ENCODE data around the gene HOMER2.
A peak's percentile ranks its signal among the peaks of the same experiment; 100 is the strongest.

Gene HOMER2

DNA sequence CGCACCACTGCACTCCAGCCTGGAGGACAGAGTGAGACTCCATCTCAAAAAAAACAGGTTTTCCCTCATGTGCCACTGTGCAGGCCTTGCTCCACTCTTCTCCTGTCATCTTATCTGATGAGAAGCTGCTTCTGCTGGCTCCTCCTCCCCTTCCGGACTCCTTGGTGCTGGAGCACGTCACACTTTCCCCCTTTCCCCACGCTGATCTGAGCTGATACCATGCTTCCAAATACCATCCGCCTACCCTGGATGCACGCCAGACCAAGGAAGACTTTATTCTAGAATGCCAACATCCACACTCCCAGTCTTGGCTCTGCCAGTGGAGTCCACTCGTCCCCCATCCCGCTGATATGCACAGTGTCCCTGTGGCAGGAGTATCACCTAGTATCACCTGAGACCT lies 31.3 kb downstream of the HOMER2 start:
- no peaks in the 10 kb centered on the region for H3K9me3 Mint-ChIP-seq
- H3K4me3 Mint-ChIP-seq, result no peak overlapping the region
- H3K36me3 Mint-ChIP-seq, result no peaks in the 10 kb centered on the region
- H3K27me3 Mint-ChIP-seq, result no peaks in the 10 kb centered on the region
- no peak overlapping the region for H3K27ac Mint-ChIP-seq
- no peaks in the 10 kb centered on the region for H3K4me1 Mint-ChIP-seq

DNA sequence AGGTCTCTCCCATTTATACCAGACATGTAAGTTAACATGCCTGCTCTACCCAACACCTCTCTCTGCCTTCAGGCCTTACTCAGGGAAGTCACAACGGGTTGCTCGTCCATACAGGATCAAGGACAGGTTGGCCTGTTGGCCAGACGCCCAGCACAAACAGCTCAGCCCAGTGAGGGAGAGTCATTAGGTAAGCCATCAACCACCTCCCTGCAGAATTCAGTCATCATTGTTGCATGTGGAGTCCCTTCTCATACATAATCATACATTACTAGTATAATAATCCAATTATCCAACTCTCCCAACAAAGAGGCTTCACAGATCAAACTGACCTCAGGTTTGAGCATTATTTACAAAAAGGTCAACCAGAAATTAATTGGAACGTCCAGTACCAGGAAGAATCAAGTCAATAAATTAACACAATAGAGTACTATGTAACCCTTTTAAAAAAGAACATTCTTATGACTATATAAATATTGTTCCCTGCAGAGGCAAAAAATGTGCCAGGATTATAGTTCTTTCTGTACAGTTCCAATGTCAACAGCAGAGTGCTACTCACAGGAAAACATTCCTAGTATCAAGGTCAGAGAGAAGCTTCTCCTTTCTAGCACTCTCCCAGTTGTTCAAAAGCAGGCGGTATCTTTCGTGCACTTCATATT lies 33.2 kb downstream of the HOMER2 start:
- no peaks in the 10 kb centered on the region for H3K27me3 Mint-ChIP-seq
- no peak overlapping the region for H3K27ac Mint-ChIP-seq
- no peaks in the 10 kb centered on the region for H3K36me3 Mint-ChIP-seq
- H3K4me1 Mint-ChIP-seq, result no peaks in the 10 kb centered on the region
- no peak overlapping the region for H3K4me3 Mint-ChIP-seq
- H3K9me3 Mint-ChIP-seq, result no peaks in the 10 kb centered on the region

DNA sequence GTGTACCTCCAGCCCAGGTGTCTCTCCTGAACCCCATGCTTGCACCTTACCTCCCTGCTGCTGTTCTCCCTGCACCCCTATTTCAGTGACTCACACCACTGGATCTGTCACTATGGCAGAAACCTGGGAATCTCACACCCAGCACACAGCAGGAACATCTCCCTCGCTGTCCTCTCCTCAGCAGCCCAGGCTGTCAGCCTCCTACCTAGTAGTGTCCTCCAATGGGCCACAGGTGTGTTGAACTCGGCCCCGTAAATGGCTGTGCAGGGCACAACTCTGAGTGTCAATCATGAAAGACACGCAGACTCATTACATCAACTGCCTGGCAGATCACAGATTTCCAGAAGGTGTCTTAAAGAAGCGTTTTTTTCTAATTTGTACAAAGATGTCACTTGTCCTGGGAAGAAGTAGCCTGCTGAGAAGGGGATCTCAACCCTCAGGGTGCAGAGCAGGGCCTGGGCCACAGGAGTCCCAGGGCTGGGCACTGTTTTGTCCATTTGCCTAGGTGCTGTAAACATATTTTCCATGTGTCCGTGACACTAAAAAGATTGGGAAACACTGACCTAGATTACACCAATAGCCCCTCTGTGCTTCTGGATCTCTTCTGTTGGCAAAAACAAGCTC lies 33.8 kb downstream of the HOMER2 start:
- Mint-ChIP-seq H3K36me3 (no peaks in the 10 kb centered on the region), H3K27ac (no peak overlapping the region), H3K4me1 (no peaks in the 10 kb centered on the region), H3K27me3 (no peaks in the 10 kb centered on the region), H3K4me3 (no peak overlapping the region), H3K9me3 (no peaks in the 10 kb centered on the region)

DNA sequence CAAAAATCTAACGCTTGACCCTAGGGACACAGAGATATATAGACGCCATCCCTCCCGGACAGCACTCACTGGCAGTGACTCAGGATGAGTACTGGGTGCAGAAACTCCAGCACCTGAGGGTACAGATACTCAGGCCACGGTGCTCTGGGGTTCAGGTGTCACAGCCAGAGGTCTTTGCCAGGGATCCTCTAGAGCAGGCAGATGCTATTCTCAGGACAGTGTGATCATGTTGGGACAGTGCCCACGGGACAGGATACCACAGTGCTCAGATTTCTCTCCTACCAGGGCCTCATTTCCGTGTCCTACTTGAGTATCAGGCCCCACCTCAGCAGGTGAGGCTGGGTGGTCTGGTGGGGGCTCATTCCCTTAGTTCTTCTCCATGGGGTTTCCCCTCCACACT lies 34.4 kb downstream of the HOMER2 start:
- Mint-ChIP-seq H3K36me3 (no peaks in the 10 kb centered on the region), H3K27ac (no peak overlapping the region), H3K4me3 (no peak overlapping the region), H3K9me3 (no peaks in the 10 kb centered on the region), H3K4me1 (no peaks in the 10 kb centered on the region), H3K27me3 (no peaks in the 10 kb centered on the region)

DNA sequence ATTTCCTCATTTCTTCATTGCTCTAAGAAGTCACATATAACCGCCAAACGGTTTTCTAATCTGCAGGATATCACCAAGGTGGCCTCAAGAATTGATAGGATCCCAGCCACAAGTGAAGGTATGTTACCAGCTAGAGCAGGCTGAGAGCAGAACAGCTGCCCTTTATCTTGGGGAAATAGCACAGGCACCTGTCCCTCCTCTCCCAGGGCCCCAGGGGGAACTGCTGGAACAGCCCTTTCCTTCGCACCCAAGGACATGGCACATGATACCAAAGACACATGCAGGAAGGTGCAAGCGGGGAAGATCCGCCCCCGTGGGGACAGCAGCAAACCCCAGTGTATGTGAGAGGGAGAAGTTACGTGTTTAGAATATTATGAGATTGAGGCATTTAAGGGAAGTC lies 35.3 kb downstream of the HOMER2 start:
- H3K36me3 Mint-ChIP-seq, result no peaks in the 10 kb centered on the region
- H3K4me1 Mint-ChIP-seq, result no peaks in the 10 kb centered on the region
- H3K4me3 Mint-ChIP-seq, result no peak overlapping the region
- no peaks in the 10 kb centered on the region for H3K9me3 Mint-ChIP-seq
- no peak overlapping the region for H3K27ac Mint-ChIP-seq
- H3K27me3 Mint-ChIP-seq, result no peaks in the 10 kb centered on the region

DNA sequence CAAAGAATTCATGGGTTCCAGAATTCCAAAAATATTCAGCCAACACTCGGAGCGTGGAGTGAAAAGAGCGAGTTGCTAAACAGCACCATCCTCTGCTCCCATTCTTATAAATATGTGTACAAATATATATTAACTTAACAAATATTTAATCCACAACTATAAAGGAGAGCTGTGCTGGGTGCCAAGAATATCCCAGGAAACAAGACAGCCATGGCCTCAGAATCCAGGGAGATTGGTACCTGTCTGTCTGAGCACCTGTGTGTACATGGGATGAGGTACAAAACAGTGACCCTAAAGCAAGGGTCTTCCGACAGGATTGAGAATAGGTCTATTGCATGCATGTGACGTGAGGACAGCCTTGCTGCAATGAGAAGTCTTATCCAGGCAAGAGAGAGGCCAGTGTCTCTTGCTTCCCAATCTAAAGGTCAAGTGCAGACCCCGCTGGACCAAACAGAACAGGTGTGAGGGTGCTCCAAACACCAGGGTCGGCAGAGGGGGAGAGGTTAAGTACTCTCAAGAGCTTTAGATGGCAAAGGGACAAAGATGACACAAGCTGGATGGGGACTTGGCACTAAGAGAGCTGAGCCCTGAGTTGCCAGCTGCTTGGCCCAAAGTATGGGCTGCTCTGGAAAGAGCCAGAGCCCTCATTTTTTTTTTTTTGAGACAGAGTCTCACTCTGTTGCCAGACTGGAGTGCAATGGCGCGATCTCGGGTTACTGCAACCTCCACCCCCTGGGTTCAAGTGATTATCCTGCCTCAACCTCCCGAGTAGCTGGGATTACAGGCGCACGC lies 36.2 kb downstream of the HOMER2 start:
- H3K27me3 Mint-ChIP-seq, result no peaks in the 10 kb centered on the region
- H3K36me3 Mint-ChIP-seq, result no peaks in the 10 kb centered on the region
- H3K9me3 Mint-ChIP-seq, result no peaks in the 10 kb centered on the region
- no peak overlapping the region for H3K27ac Mint-ChIP-seq
- H3K4me1 Mint-ChIP-seq, result no peaks in the 10 kb centered on the region
- H3K4me3 Mint-ChIP-seq, result no peak overlapping the region

DNA sequence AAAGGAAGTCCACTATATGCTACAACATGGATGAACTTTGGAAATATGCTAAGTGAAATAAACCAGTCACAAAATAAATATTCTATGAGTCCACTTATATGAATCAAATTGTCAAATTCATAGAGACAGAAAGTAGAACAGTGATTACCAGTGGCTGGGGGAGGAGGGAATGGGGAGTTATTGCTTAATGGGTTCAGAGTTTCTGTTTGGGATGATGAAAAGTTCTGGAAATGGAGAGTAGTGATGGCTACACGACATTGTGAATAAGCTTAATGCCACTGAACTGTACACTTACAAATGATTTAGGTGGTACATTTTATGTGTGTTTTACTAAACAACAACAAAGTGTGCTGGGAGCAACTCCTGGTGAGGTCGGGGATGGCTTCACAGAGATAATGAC lies 38.1 kb downstream of the HOMER2 start:
- Mint-ChIP-seq H3K4me1 (no peaks in the 10 kb centered on the region), H3K36me3 (peaks cover 1% of the 10 kb centered on the region), H3K27ac (no peak overlapping the region), H3K4me3 (no peak overlapping the region), H3K27me3 (peaks cover under 1% of the 10 kb centered on the region), H3K9me3 (peaks cover 1% of the 10 kb centered on the region)

DNA sequence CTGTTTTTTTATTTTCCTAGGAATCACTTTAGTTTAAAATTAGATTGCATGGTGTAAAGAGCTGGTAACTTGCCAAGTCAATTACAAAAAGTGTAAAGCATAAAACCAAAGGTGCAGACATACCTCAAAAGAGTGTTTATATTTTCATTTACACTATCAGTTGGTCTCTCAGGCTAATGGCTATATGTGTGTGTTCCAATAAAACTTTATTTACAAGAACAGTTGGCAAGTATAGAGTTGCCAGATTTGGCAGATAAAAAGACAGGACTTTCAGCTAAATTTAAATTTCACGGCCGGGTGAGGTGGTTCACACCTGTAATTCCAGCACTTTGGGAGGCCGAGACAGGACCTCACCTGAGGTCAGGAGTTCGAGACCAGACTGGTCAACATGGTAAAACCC lies 41.1 kb downstream of the HOMER2 start:
- Mint-ChIP-seq H3K27me3 (peaks cover 3% of the 10 kb centered on the region), H3K36me3 (peaks cover 3% of the 10 kb centered on the region)

DNA sequence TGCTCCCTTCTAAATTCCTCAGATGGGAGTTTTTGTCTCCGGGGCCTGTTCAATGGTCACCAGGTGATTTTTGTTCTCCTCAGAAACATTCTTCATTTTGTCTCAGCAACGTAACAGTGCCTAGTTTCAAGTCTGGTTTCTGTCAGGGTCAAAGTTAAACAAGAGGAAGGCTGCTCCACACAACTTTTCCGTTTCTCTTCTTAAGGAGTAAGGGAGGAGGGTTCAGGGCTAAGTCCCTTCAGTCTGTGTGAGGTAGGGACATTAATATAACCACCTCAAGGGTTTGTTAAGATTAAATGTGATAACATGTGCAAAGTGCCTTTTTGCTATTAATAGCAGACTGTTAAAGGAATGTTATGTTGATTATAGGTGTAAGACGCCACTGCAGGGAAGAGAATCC lies 41.8 kb downstream of the HOMER2 start:
- Mint-ChIP-seq H3K9me3 (peaks cover 17% of the 10 kb centered on the region), H3K27me3 (peaks cover 3% of the 10 kb centered on the region), H3K4me3 (no peak overlapping the region), H3K4me1 (no peaks in the 10 kb centered on the region), H3K36me3 (peaks cover 3% of the 10 kb centered on the region), H3K27ac (no peak overlapping the region)

More for the DNA sequence above, 41.1 kb downstream of the HOMER2 start:
- Mint-ChIP-seq H3K27ac (no peak overlapping the region), H3K4me1 (no peaks in the 10 kb centered on the region), H3K9me3 (peaks cover 17% of the 10 kb centered on the region), H3K4me3 (no peak overlapping the region)

DNA sequence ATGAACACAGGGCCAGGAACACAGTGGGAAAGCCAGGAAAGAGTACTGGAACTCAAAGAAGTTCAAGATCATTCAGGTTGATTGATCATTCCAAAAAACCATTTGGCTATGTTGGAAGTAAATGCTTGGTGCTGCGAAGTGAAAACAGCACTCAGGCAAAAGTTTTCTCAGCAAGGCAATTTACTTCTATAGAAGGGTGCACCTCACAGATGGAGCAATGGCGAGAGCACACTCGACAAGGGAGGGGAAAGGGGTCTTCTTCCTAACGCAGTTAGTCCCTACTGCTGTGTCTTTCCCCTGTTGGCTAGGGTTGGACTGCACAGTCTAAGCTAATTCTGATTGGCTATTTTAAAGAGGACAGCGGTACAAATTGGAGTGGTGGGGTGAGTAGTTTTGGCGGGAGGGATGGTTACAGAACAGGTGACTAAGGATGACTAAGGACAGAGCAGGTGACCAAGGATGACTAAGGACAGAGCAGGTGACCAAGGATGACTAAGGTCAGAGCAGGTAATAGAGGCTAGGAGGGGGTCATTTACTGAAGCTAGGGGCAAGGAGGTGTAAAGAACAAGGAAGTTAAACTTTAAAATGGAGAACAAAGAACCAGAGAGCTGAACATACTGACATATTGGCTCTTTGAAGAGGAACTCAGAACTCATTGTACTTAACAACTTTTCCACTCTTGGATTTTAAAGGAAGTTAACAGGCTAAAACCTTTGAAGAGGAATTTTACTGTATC lies 43.3 kb downstream of the HOMER2 start:
- Mint-ChIP-seq H3K27ac (peak overlapping the region; percentile 56), H3K4me1 (no peaks in the 10 kb centered on the region), H3K4me3 (no peak overlapping the region), H3K36me3 (peaks cover 3% of the 10 kb centered on the region), H3K9me3 (peaks cover 17% of the 10 kb centered on the region), H3K27me3 (peaks cover 5% of the 10 kb centered on the region)

DNA sequence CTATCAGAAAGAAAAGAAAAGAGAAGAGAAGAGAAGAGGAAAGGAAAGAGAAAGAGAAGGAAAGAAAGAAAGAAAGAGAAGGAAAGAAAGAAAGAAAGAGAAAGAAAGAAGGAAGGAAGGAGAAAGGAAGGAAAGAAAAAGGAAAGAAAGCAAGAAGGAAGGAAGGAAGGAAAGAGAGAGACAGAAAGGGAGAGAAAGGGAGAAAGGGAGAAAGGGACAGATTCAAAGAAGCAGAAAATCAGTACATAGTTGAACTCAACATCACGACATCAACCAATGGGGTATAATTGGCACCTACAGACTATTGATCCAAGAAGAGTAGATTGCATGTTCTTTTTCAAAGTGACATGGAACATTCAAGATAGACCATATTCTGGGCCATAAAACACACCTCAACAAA lies 45.2 kb downstream of the HOMER2 start:
- Mint-ChIP-seq H3K27ac (peak overlapping the region; percentile 48), H3K36me3 (peaks cover 3% of the 10 kb centered on the region), H3K9me3 (peaks cover 17% of the 10 kb centered on the region), H3K4me1 (no peaks in the 10 kb centered on the region), H3K27me3 (peaks cover 5% of the 10 kb centered on the region), H3K4me3 (no peak overlapping the region)

DNA sequence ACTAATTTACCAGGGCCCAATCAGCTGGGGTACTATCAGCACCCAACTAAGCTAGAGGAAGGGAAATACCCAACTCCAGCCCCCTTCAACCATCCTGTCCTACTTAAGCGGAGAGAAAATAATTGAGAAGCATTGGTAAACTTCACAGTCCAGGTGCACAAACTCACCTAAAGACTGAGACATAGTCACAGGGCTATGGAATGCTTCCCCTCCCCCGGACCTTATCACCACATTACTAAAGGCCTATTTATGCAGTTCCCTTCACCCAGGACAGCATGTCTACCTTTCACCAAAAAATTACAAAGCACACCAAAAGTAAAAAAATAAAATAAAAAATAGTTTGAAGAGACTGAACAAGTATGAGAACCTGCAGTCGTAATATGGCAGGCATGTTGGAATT lies 47.9 kb downstream of the HOMER2 start:
- Mint-ChIP-seq H3K27ac (no peak overlapping the region), H3K4me3 (no peak overlapping the region), H3K27me3 (peaks cover 5% of the 10 kb centered on the region), H3K4me1 (no peaks in the 10 kb centered on the region), H3K9me3 (peaks cover 17% of the 10 kb centered on the region), H3K36me3 (peaks cover 3% of the 10 kb centered on the region)

DNA sequence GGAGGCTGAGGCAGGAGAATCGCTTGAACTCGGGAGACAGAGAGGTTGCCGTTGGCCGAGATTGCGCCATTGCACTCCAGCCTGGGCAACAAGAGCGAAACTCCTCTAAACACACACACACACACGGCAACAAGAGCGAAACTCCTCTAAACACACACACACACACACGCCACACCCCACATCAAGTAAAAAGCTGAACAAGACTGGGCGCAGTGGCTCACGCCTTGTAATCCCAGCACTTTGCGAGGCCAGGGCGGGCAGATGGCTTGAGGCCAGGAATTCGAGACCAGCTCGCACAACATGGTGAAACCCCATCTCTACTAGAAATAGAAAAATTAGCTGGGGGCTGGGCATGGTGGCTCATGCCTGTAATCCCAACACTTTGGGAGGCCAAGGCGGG lies 49.0 kb downstream of the HOMER2 start:
- H3K27ac Mint-ChIP-seq, result no peak overlapping the region
- H3K4me1 Mint-ChIP-seq, result no peaks in the 10 kb centered on the region
- no peaks in the 10 kb centered on the region for H3K36me3 Mint-ChIP-seq
- H3K4me3 Mint-ChIP-seq, result no peak overlapping the region
- H3K9me3 Mint-ChIP-seq, result peaks cover 7% of the 10 kb centered on the region
- peaks cover 2% of the 10 kb centered on the region for H3K27me3 Mint-ChIP-seq

DNA sequence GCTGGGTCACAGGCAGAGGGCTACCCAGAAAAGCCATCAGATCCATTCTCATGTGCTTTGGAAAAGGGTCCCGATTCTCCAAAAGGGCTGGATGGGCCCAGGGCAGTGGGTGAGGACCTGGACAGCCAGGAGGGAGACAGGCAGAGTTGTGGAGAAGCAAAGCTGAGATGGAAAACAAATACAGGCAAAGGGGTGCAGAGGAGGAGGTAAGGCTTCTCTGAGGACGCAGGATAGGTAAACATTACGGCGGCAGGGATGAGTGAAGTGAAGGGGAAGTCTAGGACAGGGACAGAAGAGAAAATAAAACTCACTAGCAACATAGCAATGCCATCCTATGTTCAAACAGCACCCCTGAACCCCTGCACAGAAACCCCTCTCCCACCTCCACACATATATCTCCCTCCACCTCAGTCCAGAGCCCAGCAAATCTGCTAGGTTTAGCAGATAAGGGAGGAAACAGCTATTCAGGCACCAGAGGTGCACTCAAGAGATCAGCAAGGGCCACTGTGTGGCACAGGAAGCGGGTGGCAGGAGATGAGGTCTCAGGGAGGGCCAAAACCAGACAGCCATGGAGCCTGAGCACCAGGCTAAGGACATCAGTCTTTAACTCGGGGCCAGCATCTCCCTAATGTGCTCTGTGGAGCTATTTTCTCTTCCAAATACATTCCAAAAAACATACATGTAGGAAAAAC lies 51.3 kb downstream of the HOMER2 start:
- Mint-ChIP-seq H3K4me3 (no peak overlapping the region), H3K36me3 (no peaks in the 10 kb centered on the region), H3K27me3 (peaks cover 1% of the 10 kb centered on the region), H3K27ac (no peak overlapping the region), H3K9me3 (no peaks in the 10 kb centered on the region), H3K4me1 (no peaks in the 10 kb centered on the region)

DNA sequence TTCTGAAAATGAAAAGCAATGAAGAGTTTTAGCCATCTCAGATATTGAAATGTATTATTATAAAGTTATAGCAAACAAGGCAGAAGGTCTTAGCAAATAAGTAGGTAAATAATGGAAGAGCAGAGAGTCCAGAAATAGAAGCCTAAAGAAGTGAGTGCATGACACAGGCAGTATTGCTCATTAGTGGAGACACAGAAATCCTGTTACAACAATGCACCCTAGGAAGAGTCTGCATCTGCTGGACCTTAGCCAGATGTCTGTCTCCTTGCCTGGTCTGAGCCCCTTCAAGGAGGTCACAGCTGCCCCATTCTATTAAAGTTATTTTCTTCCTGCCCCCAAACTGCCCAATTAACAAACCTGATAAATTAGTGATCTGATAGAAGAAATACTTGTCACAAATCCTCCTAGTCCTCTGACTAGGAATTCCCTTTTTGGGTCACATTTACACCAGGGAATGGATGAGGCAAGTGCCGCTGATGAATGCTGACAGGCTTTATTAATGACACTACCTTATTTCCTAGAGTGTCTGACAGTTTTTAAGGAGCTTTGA lies 51.9 kb downstream of the HOMER2 start:
- no peaks in the 10 kb centered on the region for H3K4me1 Mint-ChIP-seq
- peaks cover under 1% of the 10 kb centered on the region for H3K27me3 Mint-ChIP-seq
- H3K36me3 Mint-ChIP-seq, result no peaks in the 10 kb centered on the region
- H3K9me3 Mint-ChIP-seq, result no peaks in the 10 kb centered on the region
- H3K27ac Mint-ChIP-seq, result no peak overlapping the region
- no peak overlapping the region for H3K4me3 Mint-ChIP-seq
